ENCODE data around the gene KDM2A.

- TF ChIP-seq CTCF (IDR thresholded peaks at IDR 0.05; ENCODE audit: insufficient read depth, low read depth, low read length) (no peak), EZH2 (IDR thresholded peaks at IDR 0.05; ENCODE audit: insufficient read depth, low read length) (no peak)
These were observed 17.1 kb downstream of the KDM2A start for GRCh38 chr11:67136156-67136555.

All from astrocyte (in vitro differentiated cells and primary cell).